ENCODE data around the gene KCNIP1. TPM values are rescaled to one million over a fixed set of nuclear protein-coding genes. Genes with fewer than 3 reads are reported as not detected.

Gene KCNIP1
- total RNA-seq: not detected

DNA sequence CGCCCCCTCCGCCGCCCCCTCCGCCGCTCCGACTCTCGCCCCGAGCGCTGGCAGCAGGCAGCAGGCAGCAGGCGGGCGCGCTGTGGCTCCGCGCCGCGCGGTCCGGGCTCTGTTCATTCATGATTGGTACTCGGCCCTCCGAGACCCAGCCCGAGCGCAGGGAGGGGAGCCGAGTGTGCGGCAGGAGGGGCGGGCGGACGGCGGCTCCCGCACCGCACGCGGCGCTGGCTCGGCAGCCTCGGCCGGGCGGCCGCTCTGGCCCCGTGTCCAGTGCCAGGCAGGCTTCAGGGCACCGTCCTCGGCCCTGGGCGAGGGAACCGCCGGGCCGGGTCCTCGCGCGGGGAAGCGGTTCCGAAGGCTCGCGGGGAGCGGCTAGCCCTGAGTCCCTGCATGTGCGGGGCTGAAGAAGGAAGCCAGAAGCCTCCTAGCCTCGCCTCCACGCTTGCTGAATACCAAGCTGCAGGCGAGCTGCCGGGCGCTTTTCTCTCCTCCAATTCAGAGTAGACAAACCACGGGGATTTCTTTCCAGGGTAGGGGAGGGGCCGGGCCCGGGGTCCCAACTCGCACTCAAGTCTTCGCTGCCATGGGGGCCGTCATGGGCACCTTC, at the start of gene KCNIP1:
Gene KCNIP1, plus strand, starts transcription at position 31 of the 607 bp plus-strand sequence.
- no peak for DNase-seq
- Mint-ChIP-seq H3K36me3 (ENCODE audit: low read depth) (no peaks in the 10 kb centered on the region), H3K27me3 (peaks cover 55% of the 10 kb centered on the region), H3K27ac (no peak within 1 kb of the TSS), H3K9me3 (no peaks in the 10 kb centered on the region), H3K4me1 (no peaks in the 10 kb centered on the region), H3K4me3 (no peak within 1 kb of the TSS)
- ChIA-PET CTCF (no interaction called here), POLR2A (no interaction called here)

DNA sequence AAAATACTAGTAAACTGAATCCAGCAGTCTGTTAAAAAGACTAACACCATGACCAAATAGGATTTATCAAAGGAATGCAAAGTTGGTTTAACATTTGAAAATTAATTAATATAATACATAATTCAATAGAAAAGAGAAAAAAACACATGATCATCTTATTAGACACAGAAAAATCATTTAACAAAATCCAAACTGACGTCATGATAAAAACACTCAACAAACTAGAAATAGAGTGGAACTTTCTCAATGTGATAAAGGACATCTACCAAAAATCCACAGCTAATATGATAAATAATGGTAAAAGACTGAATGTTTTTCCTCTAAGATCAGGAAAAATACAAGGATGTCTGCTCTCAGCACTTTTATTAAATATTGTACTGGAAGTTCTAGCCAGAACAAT, 40.4 kb upstream of the KCNIP1 start:
- no peak for DNase-seq
- POLR2A ChIA-PET: no interaction called here
- Mint-ChIP-seq H3K4me1 (peaks cover 14% of the 10 kb centered on the region), H3K36me3 (ENCODE audit: low read depth) (peaks cover 11% of the 10 kb centered on the region), H3K27ac (no peak overlapping the region), H3K9me3 (peaks cover 10% of the 10 kb centered on the region), H3K4me3 (no peak overlapping the region), H3K27me3 (peaks cover 36% of the 10 kb centered on the region)
- CTCF ChIA-PET: no interaction called here

- Mint-ChIP-seq H3K36me3 (ENCODE audit: low read depth) (peaks cover 10% of the 10 kb centered on the region), H3K9me3 (peaks cover 10% of the 10 kb centered on the region), H3K4me3 (no peak overlapping the region), H3K4me1 (peaks cover 10% of the 10 kb centered on the region), H3K27me3 (peaks cover 33% of the 10 kb centered on the region), H3K27ac (no peak overlapping the region)
- DNase-seq: peak; percentile 6
- CTCF ChIA-PET: no interaction called here
- POLR2A ChIA-PET: no interaction called here
These were observed 39.3 kb upstream of the KCNIP1 start for GRCh38 chr5:170464280-170465127.

DNA sequence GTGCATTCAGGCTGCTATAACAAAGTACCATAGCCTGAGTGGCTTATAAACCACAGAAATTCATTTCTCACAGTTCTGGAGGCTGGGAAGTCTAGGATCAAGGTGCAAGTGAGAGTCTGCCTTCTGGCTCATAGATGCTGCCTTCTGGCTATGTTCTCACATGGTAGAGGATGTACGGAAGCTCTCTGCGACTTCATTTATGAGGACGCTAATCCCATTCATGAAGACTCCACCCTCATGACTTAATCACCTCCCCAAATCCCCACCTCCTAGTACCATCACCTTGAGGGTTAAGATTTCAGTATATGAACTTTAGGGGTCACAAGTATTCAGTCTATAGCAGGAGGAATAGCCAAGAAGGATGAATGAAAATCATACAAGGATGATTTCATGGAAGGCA, 37.3 kb upstream of the KCNIP1 start:
- no peaks in the 10 kb centered on the region for H3K4me1 Mint-ChIP-seq
- H3K27ac Mint-ChIP-seq: no peak overlapping the region
- H3K4me3 Mint-ChIP-seq: no peak overlapping the region
- H3K9me3 Mint-ChIP-seq: no peaks in the 10 kb centered on the region
- no peaks in the 10 kb centered on the region for H3K36me3 Mint-ChIP-seq (ENCODE audit: low read depth)
- ChIA-PET CTCF (interaction anchor here (2.1 kb wide), 1 partner anchor 33 kb away, joined by 4 read pairs; no protein-coding TSS in a partner anchor), POLR2A (no interaction called here)
- H3K27me3 Mint-ChIP-seq: peaks cover 27% of the 10 kb centered on the region
- DNase-seq: no peak

DNA sequence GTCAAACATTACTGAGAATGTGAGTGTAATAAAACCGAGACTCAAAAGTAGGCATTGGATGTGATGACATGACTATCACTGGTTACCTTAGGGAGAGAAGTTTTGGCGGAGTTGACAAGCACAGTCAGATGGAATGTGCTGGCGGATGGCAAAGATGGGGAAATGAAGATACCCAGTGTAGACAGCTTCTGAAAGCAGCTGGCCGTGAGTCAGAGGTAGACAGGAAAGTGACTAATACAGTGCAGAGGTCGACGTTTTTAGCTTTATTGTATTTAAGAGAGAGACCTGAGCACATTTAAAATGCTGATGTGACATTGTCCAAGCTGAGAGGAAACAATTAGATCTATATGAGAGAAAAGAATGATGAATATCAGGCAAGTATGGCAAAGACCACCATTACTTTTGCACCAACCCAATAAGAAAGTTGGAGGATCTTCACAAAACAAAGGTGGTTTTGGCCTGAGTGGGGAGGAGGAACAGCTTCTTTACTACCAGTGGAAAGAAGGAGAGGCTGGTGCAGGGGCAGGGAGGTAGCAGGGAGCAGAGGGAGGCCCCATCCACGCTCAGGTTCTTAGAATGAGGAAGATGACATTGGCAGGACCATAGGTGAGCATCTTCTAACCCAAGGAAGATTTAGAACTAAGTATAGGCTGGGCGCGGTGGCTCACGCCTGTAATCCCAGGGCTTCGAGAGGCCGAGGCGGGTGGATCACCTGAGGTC, 36.7 kb upstream of the KCNIP1 start:
- Mint-ChIP-seq H3K9me3 (no peaks in the 10 kb centered on the region), H3K27me3 (peaks cover 21% of the 10 kb centered on the region), H3K36me3 (ENCODE audit: low read depth) (no peaks in the 10 kb centered on the region), H3K4me3 (no peak overlapping the region), H3K4me1 (no peaks in the 10 kb centered on the region), H3K27ac (no peak overlapping the region)
- ChIA-PET POLR2A (no interaction called here), CTCF (interaction anchor here (2.1 kb wide), 1 partner anchor 34 kb away, joined by 4 read pairs; no protein-coding TSS in a partner anchor)
- peak; percentile 50 for DNase-seq

DNA sequence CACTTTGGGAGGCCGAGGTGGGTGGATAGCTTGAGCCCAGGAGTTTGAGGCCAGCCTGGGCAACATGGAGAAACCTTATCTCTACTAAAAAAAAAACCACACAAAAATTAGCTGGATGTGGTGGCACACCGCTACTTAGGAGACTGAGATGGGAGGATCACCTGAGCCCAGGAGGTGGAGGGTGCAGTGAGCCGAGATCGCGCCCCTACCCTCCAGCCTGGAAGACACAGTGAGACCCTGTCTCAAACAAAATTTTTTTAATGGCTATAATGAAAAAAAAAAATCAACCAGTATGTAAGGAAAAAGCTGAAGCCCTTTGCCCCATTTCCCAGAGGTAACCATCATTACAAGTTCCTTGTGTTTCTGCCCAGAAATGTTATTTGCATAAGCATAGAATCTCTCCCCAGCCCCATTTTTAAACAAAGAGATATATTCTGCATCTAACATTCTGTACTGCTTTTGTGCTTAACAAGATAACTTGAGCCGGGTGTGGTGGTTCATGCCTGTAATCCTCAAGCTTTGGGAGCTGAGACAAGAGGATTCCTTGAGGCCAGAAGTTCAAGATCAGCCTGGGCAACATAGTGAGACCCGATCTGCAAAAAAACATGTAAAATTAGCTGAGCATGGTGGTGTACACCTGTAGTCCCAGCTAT, 35.1 kb upstream of the KCNIP1 start:
- CTCF ChIA-PET: interaction anchor here (0.8 to 2.1 kb wide), 2 partner anchors 36 to 129 kb away, joined by 3 to 4 read pairs; no protein-coding TSS in a partner anchor

GRCh38 chr5:170469414-170469813, 34.4 kb upstream of the KCNIP1 start:
- CTCF ChIA-PET: no interaction called here
- no peak overlapping the region for H3K27ac Mint-ChIP-seq

More for the DNA sequence above, 35.1 kb upstream of the KCNIP1 start:
- Mint-ChIP-seq H3K4me1 (no peaks in the 10 kb centered on the region), H3K36me3 (ENCODE audit: low read depth) (no peaks in the 10 kb centered on the region), H3K9me3 (no peaks in the 10 kb centered on the region), H3K27ac (no peak overlapping the region), H3K4me3 (no peak overlapping the region), H3K27me3 (peaks cover 14% of the 10 kb centered on the region)
- no peak for DNase-seq
- POLR2A ChIA-PET: no interaction called here

DNA sequence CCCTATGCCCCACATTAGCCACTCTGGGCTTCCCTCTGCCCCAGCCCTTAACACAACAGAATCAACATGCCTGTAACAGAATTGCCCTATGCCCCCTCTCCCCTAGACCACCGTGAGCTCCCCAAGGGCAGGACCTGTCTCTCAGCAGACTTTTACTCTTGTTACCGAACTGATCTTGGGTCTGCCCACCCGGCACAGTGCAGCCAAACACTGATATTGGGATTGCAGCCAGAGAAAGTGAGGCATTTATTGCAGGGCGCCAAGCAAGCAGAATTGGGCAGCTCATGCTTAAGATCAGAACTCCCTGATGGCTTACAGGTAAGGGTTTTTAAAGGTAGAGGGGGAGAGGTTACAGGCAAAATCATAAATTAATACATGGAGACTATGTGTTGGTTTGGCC, 33.5 kb upstream of the KCNIP1 start:
- Mint-ChIP-seq H3K4me3 (no peak overlapping the region), H3K9me3 (no peaks in the 10 kb centered on the region), H3K36me3 (ENCODE audit: low read depth) (no peaks in the 10 kb centered on the region), H3K4me1 (no peaks in the 10 kb centered on the region), H3K27ac (no peak overlapping the region), H3K27me3 (peaks cover 20% of the 10 kb centered on the region)
- ChIA-PET CTCF (no interaction called here), POLR2A (no interaction called here)
- DNase-seq: peak; percentile 6

More at GRCh38 chr5:170469414-170469813, 34.4 kb upstream of the KCNIP1 start:
- POLR2A ChIA-PET: no interaction called here
- Mint-ChIP-seq H3K36me3 (ENCODE audit: low read depth) (no peaks in the 10 kb centered on the region), H3K4me3 (no peak overlapping the region), H3K9me3 (no peaks in the 10 kb centered on the region), H3K4me1 (no peaks in the 10 kb centered on the region), H3K27me3 (peaks cover 16% of the 10 kb centered on the region)
- DNase-seq: peak; percentile 9

GRCh38 chr5:170470808-170471404, 32.9 kb upstream of the KCNIP1 start:
- peaks cover 24% of the 10 kb centered on the region for H3K27me3 Mint-ChIP-seq
- H3K9me3 Mint-ChIP-seq: no peaks in the 10 kb centered on the region
- H3K36me3 Mint-ChIP-seq (ENCODE audit: low read depth): no peaks in the 10 kb centered on the region
- POLR2A ChIA-PET: no interaction called here
- H3K4me3 Mint-ChIP-seq: no peak overlapping the region
- no peaks in the 10 kb centered on the region for H3K4me1 Mint-ChIP-seq
- no peak for DNase-seq
- H3K27ac Mint-ChIP-seq: no peak overlapping the region
- CTCF ChIA-PET: interaction anchor here (0.6 kb wide), 1 partner anchor 384 kb away, joined by 3 read pairs; no protein-coding TSS in a partner anchor

DNA sequence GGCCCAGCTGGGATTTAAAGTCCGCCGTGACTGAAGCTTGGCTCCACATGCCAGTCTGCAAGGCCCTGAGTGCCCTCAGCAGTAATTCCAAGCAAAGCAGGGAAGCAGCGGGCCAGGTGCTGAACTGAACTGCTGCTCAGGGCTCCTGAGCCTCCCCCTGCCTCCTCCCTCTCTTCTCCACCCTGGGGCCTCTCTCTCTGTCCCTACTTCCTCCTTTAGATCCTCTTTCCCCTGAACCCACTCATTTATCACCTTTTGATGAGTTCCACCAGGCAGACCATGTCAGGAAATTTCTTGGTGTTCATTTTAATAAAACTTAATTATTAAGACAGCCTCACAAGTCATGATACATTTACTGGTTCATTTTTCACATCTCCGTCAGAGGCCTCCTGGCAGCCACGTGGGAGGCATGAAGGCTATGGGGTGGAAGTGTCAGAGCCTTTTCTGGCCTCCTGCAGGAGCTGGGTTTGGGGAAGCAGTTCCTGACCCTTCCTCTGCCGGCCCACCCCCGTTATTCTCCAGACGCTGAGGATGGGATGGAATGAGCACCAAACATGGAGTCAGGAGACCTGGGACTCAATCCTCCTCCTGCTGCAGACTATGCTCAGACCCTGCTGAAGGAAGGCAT, 32.2 kb upstream of the KCNIP1 start:
- H3K4me3 Mint-ChIP-seq: no peak overlapping the region
- peaks cover 29% of the 10 kb centered on the region for H3K27me3 Mint-ChIP-seq
- H3K4me1 Mint-ChIP-seq: no peaks in the 10 kb centered on the region
- POLR2A ChIA-PET: no interaction called here
- no peaks in the 10 kb centered on the region for H3K9me3 Mint-ChIP-seq
- H3K27ac Mint-ChIP-seq: no peak overlapping the region
- H3K36me3 Mint-ChIP-seq (ENCODE audit: low read depth): no peaks in the 10 kb centered on the region
- DNase-seq: peak; percentile 9
- CTCF ChIA-PET: interaction anchor here (0.6 kb wide), 1 partner anchor 385 kb away, joined by 3 read pairs; no protein-coding TSS in a partner anchor

DNA sequence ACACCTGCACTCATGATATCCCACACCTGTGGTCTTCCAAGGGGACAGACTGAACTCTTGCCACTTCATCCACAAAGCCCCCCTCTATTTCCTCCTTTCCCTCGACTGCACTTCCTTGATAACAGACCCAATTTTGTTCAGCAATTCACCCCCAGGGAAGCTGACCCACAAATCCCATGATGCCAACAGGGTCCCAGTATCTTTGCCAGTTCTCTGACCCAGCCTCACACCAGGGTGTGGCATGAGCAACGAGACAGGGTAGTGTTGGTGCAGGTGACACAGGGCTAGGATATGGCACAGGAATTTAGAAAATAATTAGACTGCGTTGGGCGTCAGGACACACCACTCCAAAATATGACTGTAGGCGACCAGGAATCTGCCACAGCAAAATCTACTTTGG, 30.2 kb upstream of the KCNIP1 start:
- peaks cover 36% of the 10 kb centered on the region for H3K27me3 Mint-ChIP-seq
- ChIA-PET POLR2A (no interaction called here), CTCF (no interaction called here)
- no peak overlapping the region for H3K27ac Mint-ChIP-seq
- peak; percentile 1 for DNase-seq
- no peaks in the 10 kb centered on the region for H3K4me1 Mint-ChIP-seq
- no peaks in the 10 kb centered on the region for H3K36me3 Mint-ChIP-seq (ENCODE audit: low read depth)
- H3K4me3 Mint-ChIP-seq: no peak overlapping the region
- H3K9me3 Mint-ChIP-seq: no peaks in the 10 kb centered on the region

GRCh38 chr5:170474489-170475274, 29.1 kb upstream of the KCNIP1 start:
- ChIA-PET CTCF (no interaction called here), POLR2A (no interaction called here)
- Mint-ChIP-seq H3K27ac (no peak overlapping the region), H3K36me3 (ENCODE audit: low read depth) (no peaks in the 10 kb centered on the region), H3K27me3 (peaks cover 36% of the 10 kb centered on the region), H3K9me3 (no peaks in the 10 kb centered on the region), H3K4me1 (no peaks in the 10 kb centered on the region), H3K4me3 (no peak overlapping the region)
- DNase-seq: peak; percentile 11
